C4-2B (cell line): ENCODE results near the gene THAP9.

Source experiments
- CTCF ChIP-seq: fragments of 450-650 bp; conservative IDR thresholded peaks from 2 replicates; pipeline ENCODE4 v1.5.1; 2017; ENCODE audit warnings: mild to moderate bottlenecking
- ZFX ChIP-seq: fragments of 450-650 bp; IDR thresholded peaks from 2 replicates; pipeline ENCODE4 v1.6.1; 2017

GRCh38 chr4:82899374-82900065, 1.0 kb upstream of the THAP9 start:
- TF ChIP-seq ZFX = no peak
- no peak for TF ChIP-seq CTCF
